Tibial nerve (tissue), 4 donors: ENCODE data around the gene ICA1. TPM values are rescaled to one million over a fixed set of nuclear protein-coding genes. Genes with fewer than 3 reads are reported as not detected.

Experiments used
- DNase-seq, 2 donors: peaks; one replicate each; pipeline ENCODE4 v3.0.0-alpha.2; 2019; ENCODE audit warnings: low spot score in 2 of 2
- H3K27ac ChIP-seq, 4 donors: fragments of 200-600 bp; sonication (generic) in 3 of 4; one replicate each; pipeline ENCODE4 v1.5.1; 2017 to 2019; ENCODE audit warnings: mild to moderate bottlenecking in 1 of 4
- H3K27me3 ChIP-seq, 2 donors: fragments of 200-600 bp; sonication (generic) in 1 of 2; one replicate each; pipeline versions ENCODE4 v1.5.1 to v1.6.0; 2017 to 2019
- H3K36me3 ChIP-seq, 3 donors: fragments of 200-600 bp; sonication (generic); one replicate each; pipeline ENCODE4 v1.5.1; 2018 to 2019
- H3K4me1 ChIP-seq, 4 donors: fragments of 200-600 bp; sonication (generic) in 3 of 4; one replicate each; pipeline ENCODE4 v1.5.1; 2017 to 2019
- H3K4me3 ChIP-seq, 4 donors: fragments of 200-600 bp; sonication (generic) in 3 of 4; one replicate each; pipeline ENCODE4 v1.5.1; 2017 to 2019; ENCODE audit warnings: mild to moderate bottlenecking in 1 of 4, moderate library complexity in 1 of 4
- H3K9me3 ChIP-seq, 4 donors: fragments of 200-600 bp; sonication (generic) in 3 of 4; one replicate each; pipeline ENCODE4 v1.5.1; 2017 to 2019
- EP300 ChIP-seq, 2 donors: sonication (generic); formaldehyde crosslinking; IDR thresholded peaks; one replicate each; pipeline ENCODE4 v1.6.1; 2017; ENCODE audit warnings: antibody characterized with exemption in 2 of 2, mild to moderate bottlenecking in 1 of 2
- POLR2A ChIP-seq, 2 donors: fragments of 450-650 bp; IDR thresholded peaks; one replicate each; pipeline ENCODE4 v1.6.1; 2017; ENCODE audit warnings: antibody characterized with exemption in 2 of 2, mild to moderate bottlenecking in 2 of 2, moderate library complexity in 2 of 2
- WGBS, 2 donors: methylation state at CpG; one replicate each; pipeline ENCODE4 v1.1.5; 2018; 5-methylcytosine and 5-hydroxymethylcytosine counted together
- total RNA-seq, 4 donors: library from RNA; depleted of rRNA; stranded (reverse); fragments of >200 nt; gene quantifications; one replicate each; pipeline ENCODE4 v1.1.0, GENCODE V29; 2016
- TF ChIP-seq, protein P1 (sequence below), 5 experiments: fragments of 200-600 bp in 3 of 5; fragments of 450-650 bp in 2 of 5; sonication (generic) in 3 of 5; IDR thresholded peaks; one replicate each; pipeline ENCODE4 v1.5.1; 2016 to 2019; ENCODE audit warnings: antibody characterized with exemption in 5 of 5, mild to moderate bottlenecking in 3 of 5, moderate library complexity in 2 of 5

The ICA1 gene
- 10 to 100 TPM; 12.8 to 27.3 (median 20.5) TPM for total RNA-seq

DNA sequence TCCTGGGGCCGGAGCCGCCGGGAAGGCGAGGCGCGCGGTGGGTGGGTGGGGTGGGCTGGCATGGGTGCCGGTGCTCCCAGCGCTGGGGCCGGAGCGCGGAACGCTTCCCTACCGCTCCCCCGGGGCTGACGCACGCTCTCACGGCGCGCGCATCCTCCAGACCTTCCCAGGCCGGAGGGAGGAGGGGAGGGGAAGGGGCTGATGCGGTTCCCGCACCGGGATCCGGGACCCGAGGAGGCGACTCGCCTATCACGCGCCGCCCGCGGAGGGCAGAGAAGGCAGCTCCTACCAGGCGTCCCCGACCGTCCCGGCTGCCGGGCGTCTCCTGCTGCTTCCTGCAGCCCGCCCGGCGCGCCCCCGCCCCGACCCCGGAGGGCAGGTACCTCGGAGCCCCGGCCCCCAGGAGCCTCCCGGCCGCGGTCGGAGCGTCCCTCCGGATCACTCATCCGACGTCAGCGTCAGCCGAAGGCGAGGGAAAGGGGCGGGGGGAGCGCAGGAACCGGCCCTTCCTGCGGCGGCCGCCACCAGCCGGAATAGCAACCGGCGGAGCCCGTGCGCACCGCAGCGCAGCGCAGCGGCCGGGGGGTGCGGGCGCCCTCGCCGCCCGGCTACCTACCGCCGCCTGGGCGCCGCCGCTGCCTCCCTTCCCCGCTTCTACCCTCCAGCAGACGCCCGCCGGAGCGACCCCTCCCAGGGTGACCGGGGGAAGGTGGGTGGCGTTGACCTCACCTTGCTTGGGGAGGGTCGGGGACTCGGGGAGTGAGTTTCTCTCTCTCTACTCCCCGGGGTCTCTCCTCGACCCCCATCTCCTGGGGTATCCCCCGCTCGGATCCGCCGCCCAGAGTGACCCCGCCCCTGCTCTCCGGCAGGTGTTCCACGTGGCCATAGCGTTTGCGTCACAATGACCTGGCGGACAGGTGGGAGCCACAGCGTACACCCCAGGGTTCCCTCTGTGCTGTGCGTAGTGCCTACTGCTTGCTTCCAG is at the start of gene ICA1:
ICA1 (minus strand) TSS at position 457 of the 985 bp plus-strand sequence. CDS start 26,241 bp downstream, outside the sequence.
- H3K27ac ChIP-seq: peak within 1 kb of the TSS in 3 of 4 donors; percentile 71 to 83 (median 74)
- H3K9me3 ChIP-seq: peaks cover 0 to 4% (median 0%) of the 10 kb centered on the region in 4 donors
- peaks cover 0 to 21% (median 8%) of the 10 kb centered on the region in 4 donors for H3K4me1 ChIP-seq
- DNase-seq: peak in 1 of 2 donors; percentile 6
- peak within 1 kb of the TSS; percentile 43 to 70 (median 52) for H3K4me3 ChIP-seq
- WGBS, 2 donors: 1 to 3% methylated on average over 48 to 69 of the region's 109 CpGs
- peaks cover 0 to 45% of the 10 kb centered on the region in 2 donors for H3K27me3 ChIP-seq
- TF ChIP-seq, protein P1, sequence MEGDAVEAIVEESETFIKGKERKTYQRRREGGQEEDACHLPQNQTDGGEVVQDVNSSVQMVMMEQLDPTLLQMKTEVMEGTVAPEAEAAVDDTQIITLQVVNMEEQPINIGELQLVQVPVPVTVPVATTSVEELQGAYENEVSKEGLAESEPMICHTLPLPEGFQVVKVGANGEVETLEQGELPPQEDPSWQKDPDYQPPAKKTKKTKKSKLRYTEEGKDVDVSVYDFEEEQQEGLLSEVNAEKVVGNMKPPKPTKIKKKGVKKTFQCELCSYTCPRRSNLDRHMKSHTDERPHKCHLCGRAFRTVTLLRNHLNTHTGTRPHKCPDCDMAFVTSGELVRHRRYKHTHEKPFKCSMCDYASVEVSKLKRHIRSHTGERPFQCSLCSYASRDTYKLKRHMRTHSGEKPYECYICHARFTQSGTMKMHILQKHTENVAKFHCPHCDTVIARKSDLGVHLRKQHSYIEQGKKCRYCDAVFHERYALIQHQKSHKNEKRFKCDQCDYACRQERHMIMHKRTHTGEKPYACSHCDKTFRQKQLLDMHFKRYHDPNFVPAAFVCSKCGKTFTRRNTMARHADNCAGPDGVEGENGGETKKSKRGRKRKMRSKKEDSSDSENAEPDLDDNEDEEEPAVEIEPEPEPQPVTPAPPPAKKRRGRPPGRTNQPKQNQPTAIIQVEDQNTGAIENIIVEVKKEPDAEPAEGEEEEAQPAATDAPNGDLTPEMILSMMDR (IDR thresholded peaks at IDR 0.05): no peak
- TF ChIP-seq EP300 (IDR thresholded peaks at IDR 0.05): no peak
- peak in 1 of 2 donors; percentile 25 for TF ChIP-seq POLR2A (IDR thresholded peaks at IDR 0.05)
- H3K36me3 ChIP-seq: no peaks in the 10 kb centered on the region

DNA sequence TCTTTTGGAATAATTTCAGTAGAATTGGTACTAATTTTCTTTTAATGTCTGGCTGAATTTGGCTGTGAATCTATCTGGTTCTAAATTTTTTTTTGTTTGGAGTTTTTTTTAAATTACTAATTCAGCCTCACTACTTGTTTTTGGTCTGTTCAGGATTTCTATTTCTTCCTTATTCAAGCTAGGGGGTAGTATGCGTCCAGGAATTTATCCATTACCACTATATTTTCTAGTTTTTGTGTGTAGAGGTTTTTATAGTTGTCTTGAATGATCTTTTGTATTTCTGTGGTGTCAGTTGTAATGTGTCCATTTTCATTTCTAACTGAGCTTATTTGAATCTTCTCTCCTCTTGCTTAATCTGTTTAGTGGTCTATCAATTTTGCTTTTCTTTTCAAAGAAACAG is 48.9 kb upstream of the ICA1 start:
- peaks cover 0 to 31% (median 0%) of the 10 kb centered on the region in 4 donors for H3K9me3 ChIP-seq
- no peak for DNase-seq
- no peaks in the 10 kb centered on the region for H3K36me3 ChIP-seq
- 55 to 58% methylated on average over 1 of the region's 1 CpG for WGBS, 2 donors
- no peaks in the 10 kb centered on the region for H3K27me3 ChIP-seq
- no peak overlapping the region for H3K27ac ChIP-seq
- no peaks in the 10 kb centered on the region for H3K4me1 ChIP-seq
- H3K4me3 ChIP-seq: no peak overlapping the region
- TF ChIP-seq POLR2A (IDR thresholded peaks at IDR 0.05) (no peak), EP300 (IDR thresholded peaks at IDR 0.05) (no peak)
- TF ChIP-seq, protein P1 (IDR thresholded peaks at IDR 0.05): no peak

DNA sequence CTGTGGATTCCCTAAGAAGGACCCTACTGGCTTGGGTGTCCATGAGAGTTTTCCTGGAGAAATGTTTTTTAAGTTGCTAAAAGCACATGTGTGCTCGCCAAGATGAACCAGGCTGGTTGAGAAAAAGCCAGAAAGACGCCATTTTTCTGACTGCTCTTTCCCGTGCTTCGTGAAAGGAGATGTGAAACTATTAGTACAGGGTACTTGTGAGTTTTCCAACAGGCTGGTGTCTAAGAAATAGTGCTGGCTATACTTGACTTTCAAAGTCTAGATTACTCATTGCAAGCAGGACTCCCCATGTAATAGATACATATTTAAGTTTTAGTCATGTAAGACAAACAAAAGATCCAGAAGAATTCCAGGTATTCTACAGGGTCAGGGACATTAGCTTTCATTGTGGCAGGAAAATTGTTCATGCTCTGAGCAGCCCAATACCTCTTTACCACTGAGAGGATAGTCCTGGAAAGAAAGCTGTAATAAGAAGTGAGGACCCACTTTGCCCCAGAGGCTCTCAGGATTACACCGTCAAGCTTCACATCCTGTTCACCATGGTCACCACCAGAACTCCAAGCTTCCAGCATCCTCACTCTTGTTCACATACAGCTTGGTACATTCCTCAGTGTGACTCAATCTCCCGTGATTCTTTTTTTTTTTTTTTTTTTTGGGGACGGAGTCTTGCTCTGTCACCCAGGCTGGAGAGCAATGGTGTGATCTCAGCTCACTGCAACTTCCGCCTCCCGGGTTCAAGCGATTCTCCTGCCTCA is 43.8 kb upstream of the ICA1 start:
- Histone ChIP-seq H3K9me3 (no peaks in the 10 kb centered on the region), H3K27ac (no peak overlapping the region), H3K36me3 (no peaks in the 10 kb centered on the region), H3K4me1 (no peaks in the 10 kb centered on the region), H3K27me3 (no peaks in the 10 kb centered on the region), H3K4me3 (no peak overlapping the region)
- 86 to 96% methylated on average over 10 of the region's 10 CpGs for WGBS, 2 donors
- DNase-seq: no peak
- TF ChIP-seq POLR2A (IDR thresholded peaks at IDR 0.05) (no peak), EP300 (IDR thresholded peaks at IDR 0.05) (no peak)
- TF ChIP-seq, protein P1 (IDR thresholded peaks at IDR 0.05): no peak

DNA sequence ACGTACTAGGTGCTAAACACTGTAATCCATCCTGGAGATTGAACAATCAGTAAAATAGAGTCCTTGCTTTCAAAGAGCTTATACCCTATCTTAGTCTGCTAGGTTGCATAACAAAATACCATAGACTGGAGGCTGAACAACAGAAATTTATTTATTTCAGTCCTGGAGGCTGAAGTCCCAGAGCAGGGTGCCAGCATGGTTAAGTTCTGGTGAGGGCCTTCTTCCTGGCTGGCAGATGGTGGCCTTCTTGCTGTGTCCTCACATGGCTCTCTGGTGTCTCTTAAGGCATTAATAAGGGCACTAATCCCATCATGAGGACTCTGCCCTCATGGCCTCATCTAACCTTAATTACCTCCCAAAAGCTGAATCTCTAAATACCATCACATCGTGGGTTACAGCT is 43.1 kb upstream of the ICA1 start:
- H3K9me3 ChIP-seq: no peaks in the 10 kb centered on the region
- DNase-seq: no peak
- TF ChIP-seq POLR2A (IDR thresholded peaks at IDR 0.05) (no peak), EP300 (IDR thresholded peaks at IDR 0.05) (no peak)
- TF ChIP-seq, protein P1 (IDR thresholded peaks at IDR 0.05): no peak
- 57 to 80% methylated on average over 2 of the region's 2 CpGs for WGBS, 2 donors
- no peaks in the 10 kb centered on the region for H3K36me3 ChIP-seq
- H3K4me3 ChIP-seq: no peak overlapping the region
- no peak overlapping the region for H3K27ac ChIP-seq
- H3K4me1 ChIP-seq: no peaks in the 10 kb centered on the region
- H3K27me3 ChIP-seq: no peaks in the 10 kb centered on the region
